Effector memory CD4-positive, alpha-beta T cell (primary cell): Measurements from ENCODE around the gene BIN2.
"Not testable (repeated sequence)": the region's sequence is repeated elsewhere in the genome, so short reads cannot be mapped to it uniquely, and the experiment has no call there.

Source experiments
- DNase-seq, 3 donors: peaks; one replicate each; pipeline ENCODE4 v3.0.0-alpha.2; 2020
- H3K27ac ChIP-seq: 2 replicates; pipeline ENCODE4 v1.7.0; 2013; ENCODE audit warnings: mild to moderate bottlenecking, low read length, moderate library complexity; ENCODE audit not compliant: insufficient read depth, poor library complexity, severe bottlenecking
- H3K27me3 ChIP-seq: replicated peaks from 2 replicates; pipeline ENCODE4 v1.7.0; 2013; ENCODE audit warnings: mild to moderate bottlenecking, low read length; ENCODE audit not compliant: insufficient read depth, control insufficient read depth, poor library complexity, severe bottlenecking
- H3K36me3 ChIP-seq: 2 replicates; pipeline ENCODE4 v1.7.0; 2013; ENCODE audit warnings: mild to moderate bottlenecking, low read length, moderate library complexity; ENCODE audit not compliant: control insufficient read depth, insufficient read depth
- H3K4me1 ChIP-seq: 2 replicates; pipeline ENCODE4 v1.7.0; 2013; ENCODE audit warnings: low read length, mild to moderate bottlenecking; ENCODE audit not compliant: control insufficient read depth, insufficient read depth, poor library complexity, severe bottlenecking
- H3K4me3 ChIP-seq: 2 replicates; pipeline ENCODE4 v1.7.0; 2013; ENCODE audit warnings: low read length, low read depth, mild to moderate bottlenecking; ENCODE audit not compliant: insufficient read depth, poor library complexity, severe bottlenecking
- H3K9me3 ChIP-seq: 2 replicates; pipeline ENCODE4 v1.7.0; 2013; ENCODE audit warnings: mild to moderate bottlenecking, low read length, moderate library complexity; ENCODE audit not compliant: control insufficient read depth

BIN2 gene

DNA sequence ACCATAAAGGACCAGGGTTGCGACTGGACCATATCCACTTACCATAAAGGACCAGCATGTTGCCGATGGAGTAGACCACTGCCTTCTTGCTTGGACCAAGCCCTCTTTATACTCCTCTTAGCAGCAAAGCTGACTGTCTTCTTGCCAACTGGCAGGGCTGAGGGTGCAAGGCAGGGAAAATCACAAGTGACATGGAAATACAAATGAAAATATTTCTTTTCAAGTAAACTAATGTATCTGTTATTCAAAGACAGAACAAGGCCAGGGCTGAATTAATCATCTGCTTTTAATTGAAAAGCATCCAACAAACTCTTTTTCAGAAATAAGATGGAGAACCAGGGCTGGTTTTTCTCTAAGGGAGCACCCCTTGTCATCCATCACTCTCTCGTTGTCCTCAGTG lies 22.6 kb upstream of the BIN2 start, which contains the start of gene CELA1:
CELA1 (minus strand) TSS at position 99 of the 400 bp plus-strand sequence; CDS start at position 58, 41 bp downstream.
- Histone ChIP-seq H3K27ac (no peak within 1 kb of the TSS), H3K4me3 (no peak within 1 kb of the TSS), H3K36me3 (no peaks in the 10 kb centered on the region), H3K27me3 (no peaks in the 10 kb centered on the region), H3K9me3 (no peaks in the 10 kb centered on the region), H3K4me1 (no peaks in the 10 kb centered on the region)
- no peak for DNase-seq

DNA sequence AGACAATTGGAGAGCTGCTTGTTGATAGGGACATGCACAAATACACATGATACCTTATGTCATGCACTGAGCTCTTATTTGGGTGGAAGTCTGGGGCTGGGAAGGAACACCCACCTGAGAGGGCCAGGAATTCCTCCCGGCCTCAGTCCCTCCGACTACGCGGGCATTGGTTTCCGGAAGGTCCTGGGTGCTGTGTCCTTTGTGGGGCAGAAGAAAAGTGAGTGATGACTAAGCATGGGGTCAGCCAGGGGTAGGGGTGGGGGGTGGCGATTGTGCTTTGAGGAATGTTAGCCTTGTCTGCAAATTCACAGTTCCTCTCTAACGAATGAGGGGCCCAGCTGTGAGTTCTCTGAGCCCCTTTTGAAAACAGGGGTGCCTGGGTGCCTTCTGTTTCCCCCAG lies 21.7 kb upstream of the BIN2 start:
- Histone ChIP-seq H3K27ac (no peak overlapping the region), H3K36me3 (no peaks in the 10 kb centered on the region), H3K9me3 (no peaks in the 10 kb centered on the region), H3K4me1 (peaks cover 5% of the 10 kb centered on the region), H3K4me3 (no peak overlapping the region), H3K27me3 (no peaks in the 10 kb centered on the region)
- no peak for DNase-seq

DNA sequence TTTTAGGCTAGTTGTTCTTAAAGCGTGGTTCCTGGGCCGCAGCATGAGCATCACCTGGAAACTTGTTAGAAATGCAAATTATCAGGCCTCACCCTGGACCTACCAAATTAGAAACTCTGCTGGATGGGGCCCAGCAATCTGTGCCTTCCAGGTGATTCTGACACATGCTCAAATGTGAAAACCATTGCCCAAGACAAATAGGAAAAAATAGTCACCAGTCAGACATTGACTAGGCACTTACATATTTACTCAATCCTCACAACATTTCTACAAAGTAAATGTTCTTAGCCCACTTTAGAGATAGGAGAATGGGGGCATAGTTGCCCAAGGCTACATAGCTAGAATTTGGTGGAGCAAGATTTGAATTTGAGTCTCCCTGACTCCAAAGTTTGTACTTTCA lies 19.2 kb upstream of the BIN2 start:
- H3K27ac ChIP-seq, result no peak overlapping the region
- no peaks in the 10 kb centered on the region for H3K27me3 ChIP-seq
- peaks cover 5% of the 10 kb centered on the region for H3K4me1 ChIP-seq
- no peak for DNase-seq
- H3K9me3 ChIP-seq, result no peaks in the 10 kb centered on the region
- no peaks in the 10 kb centered on the region for H3K36me3 ChIP-seq
- no peak overlapping the region for H3K4me3 ChIP-seq

DNA sequence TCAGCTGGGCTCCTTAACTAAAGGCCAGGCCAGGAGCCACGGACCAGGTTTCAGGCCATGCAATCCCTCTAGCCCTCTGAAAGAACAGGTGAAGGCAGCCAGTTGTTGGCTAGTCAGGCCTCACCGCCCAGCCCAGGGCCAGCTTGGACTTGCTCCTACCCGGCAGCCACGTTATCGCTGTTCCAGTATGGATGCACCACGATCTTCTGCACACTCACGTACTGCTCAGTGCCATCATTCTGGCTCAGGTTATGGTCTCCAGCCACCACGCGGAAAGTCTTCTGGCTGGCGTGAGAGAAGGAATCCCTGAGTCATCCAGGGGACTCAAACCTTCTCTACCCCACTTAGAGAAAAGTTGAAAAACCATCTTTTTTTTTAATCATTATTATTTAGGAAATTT lies 18.4 kb upstream of the BIN2 start:
- H3K27ac ChIP-seq, result no peak overlapping the region
- H3K9me3 ChIP-seq, result no peaks in the 10 kb centered on the region
- H3K4me3 ChIP-seq, result no peak overlapping the region
- H3K27me3 ChIP-seq, result no peaks in the 10 kb centered on the region
- no peaks in the 10 kb centered on the region for H3K36me3 ChIP-seq
- no peak for DNase-seq
- peaks cover 5% of the 10 kb centered on the region for H3K4me1 ChIP-seq

DNA sequence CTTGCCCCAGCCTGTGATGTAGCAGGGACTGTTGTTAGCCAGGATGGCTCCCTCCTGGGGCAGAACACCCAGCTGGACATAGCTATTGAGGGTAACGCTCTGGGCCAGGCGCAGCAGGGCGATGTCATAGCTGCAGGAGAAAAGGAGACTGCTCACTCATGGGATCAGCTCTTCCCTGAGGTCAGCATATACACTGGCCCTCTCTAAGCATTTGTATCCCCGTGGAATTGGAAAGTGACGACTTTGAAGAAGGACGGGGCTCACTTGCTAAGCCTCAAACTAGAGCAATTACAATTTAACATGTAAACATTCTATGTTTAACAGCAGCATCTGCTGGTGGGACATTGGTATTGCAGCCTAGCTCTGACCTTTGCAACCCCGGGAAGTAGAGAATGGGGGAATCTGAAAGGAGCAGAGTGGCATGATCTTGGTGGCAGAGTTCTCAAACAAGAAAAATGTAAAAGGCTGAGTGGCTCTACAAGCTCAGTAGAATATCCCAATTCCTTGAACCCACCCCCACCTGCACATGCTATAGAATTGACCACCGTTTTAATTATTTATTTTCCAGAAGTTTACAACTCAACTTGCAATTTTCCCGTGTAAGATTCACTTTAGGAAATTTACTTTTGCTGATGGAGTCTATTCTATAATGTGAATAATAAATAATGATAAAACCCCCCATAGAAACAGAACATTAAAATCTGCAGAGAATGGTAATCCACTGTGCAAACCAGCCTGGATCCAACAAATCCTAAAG lies 17.5 kb upstream of the BIN2 start:
- Histone ChIP-seq H3K36me3 (no peaks in the 10 kb centered on the region), H3K9me3 (no peaks in the 10 kb centered on the region), H3K4me3 (peak overlapping the region; percentile 11), H3K27me3 (no peaks in the 10 kb centered on the region), H3K27ac (no peak overlapping the region), H3K4me1 (peaks cover 5% of the 10 kb centered on the region)
- peak; percentile 32 to 53 (median 47) for DNase-seq

DNA sequence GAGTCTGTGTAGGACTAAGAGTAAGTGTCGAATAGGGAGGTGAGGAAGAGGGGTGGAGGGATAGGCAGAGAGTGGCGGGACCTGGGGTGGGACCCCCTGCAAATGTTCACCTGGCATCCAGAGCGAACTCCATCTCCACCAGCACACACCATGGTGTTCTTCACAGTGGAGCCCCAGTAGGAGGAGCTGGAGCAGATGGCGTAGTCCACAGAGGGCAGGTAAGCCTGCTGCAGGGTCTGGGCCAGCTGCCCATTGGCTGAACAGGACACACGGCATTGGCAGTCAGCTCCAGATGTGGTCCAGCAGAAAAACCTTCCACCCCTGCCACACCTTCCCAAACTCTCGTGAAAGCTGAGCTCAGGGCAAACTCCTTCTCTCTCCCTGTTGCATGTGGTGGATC lies 15.8 kb upstream of the BIN2 start:
- no peak for DNase-seq
- no peaks in the 10 kb centered on the region for H3K27me3 ChIP-seq
- no peak overlapping the region for H3K4me3 ChIP-seq
- H3K9me3 ChIP-seq, result no peaks in the 10 kb centered on the region
- H3K27ac ChIP-seq, result no peak overlapping the region
- peaks cover 5% of the 10 kb centered on the region for H3K4me1 ChIP-seq
- no peaks in the 10 kb centered on the region for H3K36me3 ChIP-seq

DNA sequence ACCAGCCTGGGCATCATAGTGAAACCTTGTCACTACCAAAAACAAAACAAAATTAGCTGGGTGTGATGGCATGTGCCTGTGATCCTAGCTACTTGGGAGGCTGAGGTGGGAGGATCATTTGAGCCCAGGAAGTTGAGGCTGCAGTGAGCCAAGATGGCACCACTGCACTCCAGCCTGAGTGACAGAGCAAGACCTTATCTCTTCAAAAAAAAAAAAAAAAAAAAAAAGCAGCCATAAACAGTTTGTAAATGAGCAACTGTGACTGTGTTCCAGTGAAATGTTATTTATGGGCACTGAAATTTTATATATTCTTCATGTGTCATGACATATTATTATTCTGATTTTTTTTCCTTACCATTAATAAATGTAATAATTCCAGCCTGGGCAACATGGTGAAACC lies 13.4 kb upstream of the BIN2 start:
- not testable (repeated sequence) for H3K4me3 ChIP-seq, H3K27ac ChIP-seq, H3K9me3 ChIP-seq, DNase-seq, H3K36me3 ChIP-seq, H3K4me1 ChIP-seq, H3K27me3 ChIP-seq

DNA sequence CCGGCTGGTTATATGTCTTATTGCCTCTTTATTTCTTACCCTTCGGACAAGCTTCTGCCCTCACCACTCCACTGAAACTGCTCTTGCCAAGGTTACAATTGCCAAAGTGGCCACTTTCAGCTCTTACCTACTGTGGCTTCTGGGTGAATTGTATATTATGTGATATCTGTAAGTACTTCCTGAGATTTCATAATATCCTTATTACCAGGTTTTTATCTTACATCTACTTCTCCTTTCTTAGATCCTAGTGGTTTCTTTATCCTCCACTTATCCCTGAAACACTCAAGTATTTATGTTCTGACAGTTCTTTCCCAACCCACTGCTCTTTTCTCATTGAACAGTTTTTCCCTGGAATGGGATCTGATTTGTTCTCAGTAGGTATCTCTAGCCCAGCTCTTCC lies 12.0 kb upstream of the BIN2 start:
- Histone ChIP-seq H3K27ac (no peak overlapping the region), H3K4me1 (peaks cover under 1% of the 10 kb centered on the region), H3K4me3 (no peak overlapping the region), H3K27me3 (no peaks in the 10 kb centered on the region), H3K36me3 (no peaks in the 10 kb centered on the region), H3K9me3 (no peaks in the 10 kb centered on the region)
- DNase-seq, result no peak

DNA sequence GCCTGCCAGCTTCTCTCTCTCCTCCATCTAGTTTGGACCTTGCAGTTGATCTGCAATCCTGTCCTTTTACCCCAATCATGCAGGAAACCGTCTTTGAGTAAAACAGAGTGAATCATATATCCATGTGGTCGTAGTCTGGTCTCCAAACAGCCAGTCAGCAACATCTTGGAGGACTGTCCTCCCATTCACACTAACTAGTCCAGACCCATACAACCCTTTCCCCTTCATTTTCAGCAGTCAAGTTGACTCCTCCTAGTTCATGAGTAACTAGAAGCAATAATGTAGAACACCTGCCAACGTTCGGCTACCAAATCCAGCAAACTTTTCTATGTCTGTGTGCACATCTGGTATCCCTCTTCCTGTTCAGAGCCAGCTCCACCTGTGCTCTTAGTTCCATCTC lies 10.8 kb upstream of the BIN2 start:
- Histone ChIP-seq H3K4me3 (no peak overlapping the region), H3K27me3 (no peaks in the 10 kb centered on the region), H3K27ac (no peak overlapping the region), H3K36me3 (no peaks in the 10 kb centered on the region), H3K9me3 (no peaks in the 10 kb centered on the region), H3K4me1 (peaks cover 4% of the 10 kb centered on the region)
- DNase-seq, result no peak

DNA sequence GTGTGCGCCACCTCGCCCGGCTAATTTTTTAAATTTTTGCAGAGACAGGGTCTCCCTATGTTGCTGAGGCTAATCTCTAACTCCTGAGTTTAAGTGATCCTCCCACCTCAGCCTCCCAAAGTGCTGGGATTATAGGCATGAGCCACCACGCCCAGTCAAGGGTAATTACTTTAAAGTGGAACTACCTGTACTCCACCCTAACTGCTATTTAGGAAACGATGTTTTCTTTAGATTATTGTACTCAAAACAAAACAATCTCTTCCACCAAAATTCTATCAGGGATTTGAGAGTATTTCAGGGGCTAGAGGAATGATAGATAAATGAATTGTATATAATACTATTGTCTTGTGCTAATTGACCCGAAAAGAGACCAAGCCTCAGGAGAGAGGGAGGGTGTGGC lies 9.6 kb upstream of the BIN2 start:
- Histone ChIP-seq H3K4me3 (no peak overlapping the region), H3K4me1 (peaks cover 14% of the 10 kb centered on the region), H3K9me3 (no peaks in the 10 kb centered on the region), H3K27me3 (no peaks in the 10 kb centered on the region), H3K36me3 (no peaks in the 10 kb centered on the region), H3K27ac (no peak overlapping the region)
- DNase-seq, result no peak
